SK-N-SH (cell line): Measurements from ENCODE around the gene ZDHHC14. TPM values are rescaled to one million over a fixed set of nuclear protein-coding genes. Genes with fewer than 3 reads are reported as not detected.

Source experiments
- CTCF ChIA-PET: fragments of 300-600, 350-600 bp; formaldehyde crosslinking; extraction: SDS; loops from one replicate; lab custom pipeline; 2021; lab: Yijun Ruan, JAX
- POLR2A ChIA-PET: fragments of 350-600 bp; sonication (Branson Sonifier 250); formaldehyde crosslinking; extraction: SDS; loops from one replicate; lab custom pipeline; 2020; ENCODE audit warnings: antibody characterized with exemption, inconsistent platforms; lab: Yijun Ruan, JAX
- DNase-seq: peaks from one replicate; pipeline ENCODE4 v3.0.0; 2012
- H2AFZ ChIP-seq: fragments of 200-600 bp; sonication (generic); 2 replicates; pipeline ENCODE4 v1.8.1; 2016; ENCODE audit warnings: antibody characterized with exemption, mild to moderate bottlenecking, low read depth
- H3F3A ChIP-seq: fragments of 200-600 bp; sonication (generic); replicated peaks from 2 replicates; pipeline ENCODE3; 2016; ENCODE audit warnings: antibody characterized with exemption, mild to moderate bottlenecking; ENCODE audit not compliant: insufficient read depth
- H3K27ac ChIP-seq, 2 experiments: fragments of 200-500 bp in 1 of 2; fragments of 200-600 bp in 1 of 2; sonication (Bioruptor generic) in 1 of 2; sonication (generic), shearing (Covaris generic) in 1 of 2; 2 replicates each; pipeline versions ENCODE4 v1.5.1 to v1.6.1; 2014 to 2016; ENCODE audit warnings: low read depth in 2 of 2, inconsistent platforms in 1 of 2, low read length in 1 of 2, mild to moderate bottlenecking in 1 of 2, mixed read lengths in 1 of 2
- H3K27me3 ChIP-seq: fragments of 200-600 bp; sonication (generic), shearing (Covaris generic); 2 replicates; pipeline ENCODE4 v1.6.1; 2016; ENCODE audit warnings: mixed run types; ENCODE audit not compliant: insufficient read depth
- H3K36me3 ChIP-seq, 2 experiments: fragments of 200-500 bp in 1 of 2; fragments of 200-600 bp in 1 of 2; sonication (Bioruptor generic) in 1 of 2; sonication (generic) in 1 of 2; replicated peaks in 1 of 2; 2 replicates each; pipeline versions ENCODE3 to v1.5.1; 2014 to 2016; ENCODE audit warnings: low read length in 1 of 2, mild to moderate bottlenecking in 1 of 2; ENCODE audit not compliant: insufficient read depth in 2 of 2, control insufficient read depth in 1 of 2
- H3K4me1 ChIP-seq, 2 experiments: fragments of 200-500 bp in 1 of 2; fragments of 200-600 bp in 1 of 2; sonication (Bioruptor generic) in 1 of 2; sonication (generic), shearing (Covaris generic) in 1 of 2; 2 replicates each; pipeline versions ENCODE4 v1.5.1 to v1.6.1; 2014 to 2016; ENCODE audit warnings: low read depth in 1 of 2, low read length in 1 of 2, mixed run types in 1 of 2; ENCODE audit not compliant: insufficient read depth in 2 of 2, control insufficient read depth in 1 of 2
- H3K4me2 ChIP-seq: fragments of 200-600 bp; sonication (generic), shearing (Covaris generic); 2 replicates; pipeline ENCODE4 v1.6.1; 2017; ENCODE audit warnings: mixed run types
- H3K4me3 ChIP-seq, 2 experiments: fragments of 200-500 bp in 1 of 2; fragments of 200-600 bp in 1 of 2; sonication (Bioruptor generic) in 1 of 2; sonication (generic), shearing (Covaris generic) in 1 of 2; 2 replicates each; pipeline versions ENCODE4 v1.5.1 to v1.8.1; 2014 to 2016; ENCODE audit warnings: low read depth in 2 of 2, inconsistent platforms in 1 of 2, low read length in 1 of 2, mild to moderate bottlenecking in 1 of 2, mixed read lengths in 1 of 2, moderate library complexity in 1 of 2
- H3K79me2 ChIP-seq: fragments of 200-600 bp; sonication (generic); 2 replicates; pipeline ENCODE4 v1.8.1; 2017; ENCODE audit warnings: mild to moderate bottlenecking; ENCODE audit not compliant: insufficient read depth
- H3K9ac ChIP-seq: fragments of 200-600 bp; sonication (generic); 2 replicates; pipeline ENCODE4 v1.6.1; 2017; ENCODE audit warnings: mixed run types
- H3K9me2 ChIP-seq: fragments of 200-600 bp; sonication (generic); 2 replicates; pipeline ENCODE4 v1.6.1; 2017; ENCODE audit warnings: mixed run types
- H3K9me3 ChIP-seq: fragments of 200-600 bp; sonication (generic); 2 replicates; pipeline ENCODE4 v1.6.1; 2017; ENCODE audit warnings: mixed run types, mild to moderate bottlenecking, moderate library complexity
- H4K20me1 ChIP-seq: fragments of 200-600 bp; sonication (generic); 2 replicates; pipeline ENCODE4 v1.6.1; 2017; ENCODE audit warnings: mild to moderate bottlenecking, mixed run types; ENCODE audit not compliant: insufficient read depth
- CHD2 ChIP-seq: fragments of 150-350 bp; IDR thresholded peaks from 2 replicates; pipeline ENCODE4 v1.6.1; 2018; ENCODE audit warnings: low read length; ENCODE audit not compliant: partially characterized antibody
- ELF1 ChIP-seq: IDR thresholded peaks from 2 replicates; pipeline ENCODE4 v1.4.0; 2012
- EP300 ChIP-seq, 2 experiments: IDR thresholded peaks; 2 replicates each; pipeline versions ENCODE4 v1.4.0 to v1.6.1; 2012; ENCODE audit warnings: borderline replicate concordance in 1 of 2, low read depth in 1 of 2, low read length in 1 of 2
- FOXJ3 ChIP-seq: sonication (generic); formaldehyde crosslinking; IDR thresholded peaks from 2 replicates; pipeline ENCODE4 v1.5.1; 2020; ENCODE audit warnings: mild to moderate bottlenecking, missing genetic modification reagents
- GABPA ChIP-seq: IDR thresholded peaks from 2 replicates; pipeline ENCODE4 v1.4.0; 2012; ENCODE audit warnings: low read depth, mild to moderate bottlenecking
- GATA2 ChIP-seq: sonication (generic); formaldehyde crosslinking; IDR thresholded peaks from 2 replicates; pipeline ENCODE4 v1.5.0; 2020; ENCODE audit warnings: mild to moderate bottlenecking, missing genetic modification reagents
- MEF2A ChIP-seq: IDR thresholded peaks from 2 replicates; pipeline ENCODE4 v1.4.0; 2012; ENCODE audit warnings: low read depth, borderline replicate concordance
- NFIC ChIP-seq: IDR thresholded peaks from 2 replicates; pipeline ENCODE4 v1.4.0; 2012; ENCODE audit warnings: borderline replicate concordance
- POLR2AphosphoS5 ChIP-seq: IDR thresholded peaks from 2 replicates; pipeline ENCODE4 v1.6.1; 2012; ENCODE audit warnings: low read depth, low read length
- RCOR1 ChIP-seq: fragments of 150-350 bp; IDR thresholded peaks from 2 replicates; pipeline ENCODE4 v1.6.1; 2017; ENCODE audit warnings: antibody characterized with exemption, low read length
- RFX5 ChIP-seq: IDR thresholded peaks from 2 replicates; pipeline ENCODE4 v1.6.1; 2012; ENCODE audit warnings: mild to moderate bottlenecking, improper control_type of control experiment, low read length
- SMC3 ChIP-seq: IDR thresholded peaks from 2 replicates; pipeline ENCODE4 v1.6.1; 2012; ENCODE audit warnings: low read depth, low read length, improper control_type of control experiment
- TAF1 ChIP-seq: IDR thresholded peaks from 2 replicates; pipeline ENCODE4 v1.6.1; 2012; ENCODE audit warnings: low read depth, mild to moderate bottlenecking, low read length, moderate library complexity, borderline replicate concordance
- TEAD4 ChIP-seq: IDR thresholded peaks from 2 replicates; pipeline ENCODE4 v1.4.0; 2012; ENCODE audit warnings: mild to moderate bottlenecking, borderline replicate concordance; ENCODE audit not compliant: insufficient read depth
- WGBS: methylation state at CpG from one replicate; pipeline ENCODE4 v1.1.6; 2017; ENCODE audit warnings: low lambda C conversion rate; 5-methylcytosine and 5-hydroxymethylcytosine counted together
- polyA plus RNA-seq, 3 experiments: library from polyadenylated mRNA; depleted of rRNA; stranded (reverse); fragments of >200 nt; gene quantifications; 2 replicates each; pipeline ENCODE4 v1.2.3, GENCODE V29; 2012
- TF ChIP-seq, protein P1 (sequence below): fragments of 150-350 bp; IDR thresholded peaks from 2 replicates; pipeline ENCODE4 v1.6.1; 2017; ENCODE audit warnings: antibody characterized with exemption, low read length, low read depth, borderline replicate concordance
- TF ChIP-seq, protein P2 (sequence below): fragments of 200-600 bp; sonication (generic); IDR thresholded peaks from 2 replicates; pipeline ENCODE4 v1.6.1; 2017; ENCODE audit warnings: antibody characterized with exemption, mild to moderate bottlenecking, moderate library complexity

Gene ZDHHC14
- polyA plus RNA-seq, 1 of the 3 experiments (the other 2 are of a cell fraction): 5.4 TPM

GRCh38 chr6:157521362-157522335 lies 140.7 kb downstream of the ZDHHC14 start:
- H3K9me2 ChIP-seq: no peaks in the 10 kb centered on the region
- H3K4me1 ChIP-seq: no peaks in the 10 kb centered on the region
- no peaks in the 10 kb centered on the region for H3K9me3 ChIP-seq
- no peak overlapping the region for H3K27ac ChIP-seq
- WGBS: 93% methylated on average over 8 of the region's 10 CpGs
- no peaks in the 10 kb centered on the region for H3K36me3 ChIP-seq
- ChIA-PET CTCF (no interaction called here), POLR2A (no interaction called here)
- no peaks in the 10 kb centered on the region for H4K20me1 ChIP-seq
- H3K4me3 ChIP-seq: no peak overlapping the region
- no peak for DNase-seq
- no peak overlapping the region for H3K4me2 ChIP-seq
- no peak overlapping the region for H3K9ac ChIP-seq
- H2AFZ ChIP-seq: no peak overlapping the region
- no peaks in the 10 kb centered on the region for H3K27me3 ChIP-seq
- TF ChIP-seq GABPA: no peak
- no peak for TF ChIP-seq POLR2AphosphoS5
- TF ChIP-seq RFX5: no peak
- TF ChIP-seq RCOR1: no peak
- TF ChIP-seq EP300 (IDR thresholded peaks at IDR 0.05; ENCODE audit: borderline replicate concordance in 1 of 2, low read depth in 1 of 2, low read length in 1 of 2): no peak
- no peak for TF ChIP-seq TEAD4
- no peak for TF ChIP-seq SMC3
- TF ChIP-seq, protein P1, sequence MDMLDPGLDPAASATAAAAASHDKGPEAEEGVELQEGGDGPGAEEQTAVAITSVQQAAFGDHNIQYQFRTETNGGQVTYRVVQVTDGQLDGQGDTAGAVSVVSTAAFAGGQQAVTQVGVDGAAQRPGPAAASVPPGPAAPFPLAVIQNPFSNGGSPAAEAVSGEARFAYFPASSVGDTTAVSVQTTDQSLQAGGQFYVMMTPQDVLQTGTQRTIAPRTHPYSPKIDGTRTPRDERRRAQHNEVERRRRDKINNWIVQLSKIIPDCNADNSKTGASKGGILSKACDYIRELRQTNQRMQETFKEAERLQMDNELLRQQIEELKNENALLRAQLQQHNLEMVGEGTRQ: no peak
- TF ChIP-seq ELF1: no peak
- no peak for TF ChIP-seq TAF1
- no peak for TF ChIP-seq MEF2A
- TF ChIP-seq, protein P2, sequence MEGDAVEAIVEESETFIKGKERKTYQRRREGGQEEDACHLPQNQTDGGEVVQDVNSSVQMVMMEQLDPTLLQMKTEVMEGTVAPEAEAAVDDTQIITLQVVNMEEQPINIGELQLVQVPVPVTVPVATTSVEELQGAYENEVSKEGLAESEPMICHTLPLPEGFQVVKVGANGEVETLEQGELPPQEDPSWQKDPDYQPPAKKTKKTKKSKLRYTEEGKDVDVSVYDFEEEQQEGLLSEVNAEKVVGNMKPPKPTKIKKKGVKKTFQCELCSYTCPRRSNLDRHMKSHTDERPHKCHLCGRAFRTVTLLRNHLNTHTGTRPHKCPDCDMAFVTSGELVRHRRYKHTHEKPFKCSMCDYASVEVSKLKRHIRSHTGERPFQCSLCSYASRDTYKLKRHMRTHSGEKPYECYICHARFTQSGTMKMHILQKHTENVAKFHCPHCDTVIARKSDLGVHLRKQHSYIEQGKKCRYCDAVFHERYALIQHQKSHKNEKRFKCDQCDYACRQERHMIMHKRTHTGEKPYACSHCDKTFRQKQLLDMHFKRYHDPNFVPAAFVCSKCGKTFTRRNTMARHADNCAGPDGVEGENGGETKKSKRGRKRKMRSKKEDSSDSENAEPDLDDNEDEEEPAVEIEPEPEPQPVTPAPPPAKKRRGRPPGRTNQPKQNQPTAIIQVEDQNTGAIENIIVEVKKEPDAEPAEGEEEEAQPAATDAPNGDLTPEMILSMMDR: no peak
- no peak for TF ChIP-seq GATA2 (CRISPR knock-in tag)
- H3F3A ChIP-seq: no peaks in the 10 kb centered on the region
- no peaks in the 10 kb centered on the region for H3K79me2 ChIP-seq

DNA sequence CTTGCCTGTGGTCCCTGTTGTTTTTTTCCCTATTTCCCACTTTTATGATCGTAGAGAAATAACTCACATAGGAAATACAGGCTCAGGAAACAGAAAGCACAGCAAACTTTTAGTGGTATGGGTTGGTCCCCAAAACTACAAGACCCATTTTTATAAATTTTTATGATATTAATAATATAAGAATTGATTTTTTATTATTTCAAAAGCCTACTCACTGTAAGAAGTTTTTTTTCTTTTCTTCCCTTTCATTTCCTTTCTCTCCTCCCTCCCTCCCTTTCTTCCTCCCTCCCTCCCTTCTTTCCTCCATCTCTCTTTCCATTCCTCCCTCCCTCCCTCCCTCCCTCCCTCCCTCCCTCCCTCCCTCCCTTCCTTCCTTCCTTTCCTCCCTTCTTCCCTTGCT lies 141.5 kb downstream of the ZDHHC14 start:
- H3K4me3 ChIP-seq: no peak overlapping the region
- CTCF ChIA-PET: no interaction called here
- no peaks in the 10 kb centered on the region for H3K9me3 ChIP-seq
- no peaks in the 10 kb centered on the region for H3K9me2 ChIP-seq
- H3K4me2 ChIP-seq: no peak overlapping the region
- H3K79me2 ChIP-seq: no peaks in the 10 kb centered on the region
- H4K20me1 ChIP-seq: no peaks in the 10 kb centered on the region
- H3K9ac ChIP-seq: no peak overlapping the region
- POLR2A ChIA-PET: no interaction called here
- 90% methylated on average over 1 of the region's 1 CpG for WGBS
- H3K27me3 ChIP-seq: no peaks in the 10 kb centered on the region
- no peak overlapping the region for H2AFZ ChIP-seq
- H3K27ac ChIP-seq: no peak overlapping the region
- no peaks in the 10 kb centered on the region for H3K4me1 ChIP-seq
- no peak for TF ChIP-seq POLR2AphosphoS5
- TF ChIP-seq CHD2: no peak
- no peak for TF ChIP-seq NFIC
- TF ChIP-seq EP300 (IDR thresholded peaks at IDR 0.05; ENCODE audit: borderline replicate concordance in 1 of 2, low read depth in 1 of 2, low read length in 1 of 2): no peak
- no peak for TF ChIP-seq FOXJ3 (CRISPR knock-in tag)
- DNase-seq: no peak
- no peaks in the 10 kb centered on the region for H3F3A ChIP-seq
- H3K36me3 ChIP-seq: no peaks in the 10 kb centered on the region
